ENCODE data around the gene CLCA2.

- TF ChIP-seq POLR2A (IDR thresholded peaks at IDR 0.05; ENCODE audit: control extremely low read depth in 1 of 2, low read depth in 2 of 2, low read length in 2 of 2) (no peak), SRF (IDR thresholded peaks at IDR 0.05; ENCODE audit: low read depth, low read length) (no peak), RFX5 (IDR thresholded peaks at IDR 0.05; ENCODE audit: borderline replicate concordance, low read depth, low read length) (no peak), POLR2AphosphoS5 (IDR thresholded peaks at IDR 0.05; ENCODE audit: low read depth, low read length) (no peak), RXRA (IDR thresholded peaks at IDR 0.05; ENCODE audit: insufficient read depth, low read depth, low read length) (no peak)
- TF ChIP-seq, protein P1, sequence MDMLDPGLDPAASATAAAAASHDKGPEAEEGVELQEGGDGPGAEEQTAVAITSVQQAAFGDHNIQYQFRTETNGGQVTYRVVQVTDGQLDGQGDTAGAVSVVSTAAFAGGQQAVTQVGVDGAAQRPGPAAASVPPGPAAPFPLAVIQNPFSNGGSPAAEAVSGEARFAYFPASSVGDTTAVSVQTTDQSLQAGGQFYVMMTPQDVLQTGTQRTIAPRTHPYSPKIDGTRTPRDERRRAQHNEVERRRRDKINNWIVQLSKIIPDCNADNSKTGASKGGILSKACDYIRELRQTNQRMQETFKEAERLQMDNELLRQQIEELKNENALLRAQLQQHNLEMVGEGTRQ (IDR thresholded peaks at IDR 0.05; ENCODE audit: low read length): no peak
Observed at GRCh38 chr1:86434059-86434458, 10.1 kb downstream of the CLCA2 start.

All from H1 (cell line).